ENCODE data around the gene OTOG. TPM values are rescaled to one million over a fixed set of nuclear protein-coding genes. Genes with fewer than 3 reads are reported as not detected.

Gene OTOG
- polyA plus RNA-seq, 2 donors, result not detected

- H3K27me3 ChIP-seq (ENCODE audit: control insufficient read depth in 1 of 2, insufficient read depth in 2 of 2, low read length in 2 of 2), result no peaks in the 10 kb centered on the region
- no peak overlapping the region for H3K27ac ChIP-seq (ENCODE audit: low read depth in 2 of 2, low read length in 1 of 2)
- no peaks in the 10 kb centered on the region for H3K36me3 ChIP-seq (ENCODE audit: control insufficient read depth in 2 of 2, insufficient read depth in 2 of 2, low read length in 1 of 2)
- H3K4me3 ChIP-seq (ENCODE audit: low read depth in 1 of 2, low read length in 2 of 2), result no peak overlapping the region
- H3K4me1 ChIP-seq (ENCODE audit: control insufficient read depth in 2 of 2, insufficient read depth in 2 of 2, low read length in 1 of 2), result no peaks in the 10 kb centered on the region
- WGBS, 2 donors, result 88 to 91% methylated on average over 10 to 11 of the region's 11 CpGs
- no peaks in the 10 kb centered on the region for H3K9me3 ChIP-seq (ENCODE audit: control insufficient read depth in 2 of 2, insufficient read depth in 1 of 2, low read depth in 1 of 2, low read length in 1 of 2)
Measured at GRCh38 chr11:17633279-17633986, 86.4 kb downstream of the OTOG start.

DNA sequence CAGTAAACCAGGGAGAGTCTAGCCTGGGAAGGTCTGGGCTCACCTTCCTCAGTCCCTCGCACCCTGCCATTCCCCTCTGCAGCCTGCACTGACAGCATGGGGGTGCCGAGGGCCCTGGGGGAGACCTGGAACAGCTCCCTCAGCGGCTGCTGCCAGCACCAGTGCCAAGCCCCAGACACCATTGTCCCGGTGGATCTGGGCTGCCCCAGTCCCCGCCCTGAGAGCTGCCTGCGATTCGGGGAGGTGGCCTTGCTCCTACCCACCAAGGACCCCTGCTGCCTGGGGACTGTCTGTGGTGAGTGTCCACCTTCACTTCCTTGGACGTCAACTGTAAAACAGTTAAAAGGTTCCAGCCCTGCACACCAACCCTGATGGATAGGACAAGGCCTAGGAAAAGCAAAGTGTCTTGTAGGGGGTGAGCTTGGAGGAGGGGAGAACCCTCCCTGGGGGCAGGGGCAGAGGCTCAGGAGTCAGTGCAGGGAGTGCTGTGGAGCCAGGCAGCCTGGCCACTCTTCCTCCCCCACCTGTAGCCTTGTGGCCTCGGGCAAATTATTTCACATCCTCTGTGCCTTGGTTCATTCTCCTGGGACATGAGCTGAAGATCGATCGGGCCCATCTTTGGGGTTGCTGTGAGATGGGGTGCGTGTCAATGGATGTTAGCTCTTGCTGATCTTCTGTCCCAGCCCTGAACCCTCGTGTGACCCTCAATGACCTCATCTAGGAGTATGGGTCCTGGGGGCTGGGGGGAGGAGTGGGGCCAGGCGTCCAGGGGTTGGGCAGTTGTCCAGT, 87.1 kb downstream of the OTOG start:
- Histone ChIP-seq H3K4me3 (ENCODE audit: low read depth in 1 of 2, low read length in 2 of 2) (no peak overlapping the region), H3K4me1 (ENCODE audit: control insufficient read depth in 2 of 2, insufficient read depth in 2 of 2, low read length in 1 of 2) (no peaks in the 10 kb centered on the region), H3K27me3 (ENCODE audit: control insufficient read depth in 1 of 2, insufficient read depth in 2 of 2, low read length in 2 of 2) (no peaks in the 10 kb centered on the region), H3K27ac (ENCODE audit: low read depth in 2 of 2, low read length in 1 of 2) (no peak overlapping the region), H3K36me3 (ENCODE audit: control insufficient read depth in 2 of 2, insufficient read depth in 2 of 2, low read length in 1 of 2) (no peaks in the 10 kb centered on the region), H3K9me3 (ENCODE audit: control insufficient read depth in 2 of 2, insufficient read depth in 1 of 2, low read depth in 1 of 2, low read length in 1 of 2) (no peaks in the 10 kb centered on the region)
- WGBS, 2 donors, result 71% methylated on average over 13 to 14 of the region's 14 CpGs

DNA sequence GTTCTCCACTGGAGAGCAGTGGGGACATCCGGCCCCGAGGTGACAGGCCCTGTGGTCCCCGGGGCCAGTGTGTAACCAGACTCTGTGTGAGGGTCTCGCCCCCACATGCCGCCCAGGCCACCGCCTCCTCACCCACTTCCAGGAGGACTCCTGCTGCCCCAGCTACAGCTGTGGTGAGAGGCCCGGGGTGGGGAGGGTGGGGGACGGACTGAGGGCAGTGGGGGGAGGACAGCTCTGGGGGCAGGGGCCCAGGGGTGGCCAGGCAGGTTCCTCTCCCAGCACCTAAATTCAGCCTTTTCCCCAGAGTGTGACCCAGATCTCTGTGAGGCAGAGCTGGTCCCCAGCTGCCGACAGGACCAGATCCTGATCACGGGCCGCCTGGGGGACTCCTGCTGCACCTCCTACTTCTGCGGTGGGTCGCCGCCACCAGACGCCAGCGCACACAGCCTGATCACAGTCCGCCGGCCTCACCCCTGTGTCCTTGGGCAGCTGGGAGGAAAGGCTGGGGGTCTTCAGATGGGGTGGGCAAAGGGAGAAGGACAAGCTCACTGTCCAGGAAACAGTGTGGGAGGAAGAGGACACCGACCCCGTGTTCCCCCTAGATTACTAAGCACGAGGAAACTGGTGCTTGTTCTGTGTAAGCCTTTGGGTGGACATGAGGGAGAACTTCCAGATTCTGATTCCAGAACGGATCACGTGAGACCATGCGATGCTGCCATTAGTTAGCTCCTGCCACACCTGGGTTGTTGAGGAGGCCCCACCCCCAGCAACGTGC, 87.9 kb downstream of the OTOG start:
- Histone ChIP-seq H3K27ac (ENCODE audit: low read depth in 2 of 2, low read length in 1 of 2) (no peak overlapping the region), H3K9me3 (ENCODE audit: control insufficient read depth in 2 of 2, insufficient read depth in 1 of 2, low read depth in 1 of 2, low read length in 1 of 2) (no peaks in the 10 kb centered on the region), H3K4me1 (ENCODE audit: control insufficient read depth in 2 of 2, insufficient read depth in 2 of 2, low read length in 1 of 2) (no peaks in the 10 kb centered on the region), H3K27me3 (ENCODE audit: control insufficient read depth in 1 of 2, insufficient read depth in 2 of 2, low read length in 2 of 2) (no peaks in the 10 kb centered on the region), H3K4me3 (ENCODE audit: low read depth in 1 of 2, low read length in 2 of 2) (no peak overlapping the region), H3K36me3 (ENCODE audit: control insufficient read depth in 2 of 2, insufficient read depth in 2 of 2, low read length in 1 of 2) (no peaks in the 10 kb centered on the region)
- 82 to 84% methylated on average over 25 of the region's 25 CpGs for WGBS, 2 donors

GRCh38 chr11:17635551-17635938, 88.5 kb downstream of the OTOG start:
- Histone ChIP-seq H3K4me1 (ENCODE audit: control insufficient read depth in 2 of 2, insufficient read depth in 2 of 2, low read length in 1 of 2) (no peaks in the 10 kb centered on the region), H3K4me3 (ENCODE audit: low read depth in 1 of 2, low read length in 2 of 2) (no peak overlapping the region), H3K27me3 (ENCODE audit: control insufficient read depth in 1 of 2, insufficient read depth in 2 of 2, low read length in 2 of 2) (no peaks in the 10 kb centered on the region), H3K27ac (ENCODE audit: low read depth in 2 of 2, low read length in 1 of 2) (no peak overlapping the region), H3K9me3 (ENCODE audit: control insufficient read depth in 2 of 2, insufficient read depth in 1 of 2, low read depth in 1 of 2, low read length in 1 of 2) (no peaks in the 10 kb centered on the region), H3K36me3 (ENCODE audit: control insufficient read depth in 2 of 2, insufficient read depth in 2 of 2, low read length in 1 of 2) (no peaks in the 10 kb centered on the region)
- 78 to 82% methylated on average over 9 of the region's 9 CpGs for WGBS, 2 donors

- Histone ChIP-seq H3K27me3 (ENCODE audit: control insufficient read depth in 1 of 2, insufficient read depth in 2 of 2, low read length in 2 of 2) (no peaks in the 10 kb centered on the region), H3K27ac (ENCODE audit: low read depth in 2 of 2, low read length in 1 of 2) (no peak overlapping the region), H3K9me3 (ENCODE audit: control insufficient read depth in 2 of 2, insufficient read depth in 1 of 2, low read depth in 1 of 2, low read length in 1 of 2) (no peaks in the 10 kb centered on the region), H3K4me3 (ENCODE audit: low read depth in 1 of 2, low read length in 2 of 2) (no peak overlapping the region), H3K4me1 (ENCODE audit: control insufficient read depth in 2 of 2, insufficient read depth in 2 of 2, low read length in 1 of 2) (no peaks in the 10 kb centered on the region), H3K36me3 (ENCODE audit: control insufficient read depth in 2 of 2, insufficient read depth in 2 of 2, low read length in 1 of 2) (no peaks in the 10 kb centered on the region)
- 79% methylated on average over 5 of the region's 5 CpGs for WGBS, 2 donors
Measured at GRCh38 chr11:17636721-17637120, 89.7 kb downstream of the OTOG start.

- no peaks in the 10 kb centered on the region for H3K27me3 ChIP-seq (ENCODE audit: control insufficient read depth in 1 of 2, insufficient read depth in 2 of 2, low read length in 2 of 2)
- no peaks in the 10 kb centered on the region for H3K4me1 ChIP-seq (ENCODE audit: control insufficient read depth in 2 of 2, insufficient read depth in 2 of 2, low read length in 1 of 2)
- no peaks in the 10 kb centered on the region for H3K36me3 ChIP-seq (ENCODE audit: control insufficient read depth in 2 of 2, insufficient read depth in 2 of 2, low read length in 1 of 2)
- H3K4me3 ChIP-seq (ENCODE audit: low read depth in 1 of 2, low read length in 2 of 2), result no peak overlapping the region
- no peak overlapping the region for H3K27ac ChIP-seq (ENCODE audit: low read depth in 2 of 2, low read length in 1 of 2)
- 63 to 71% methylated on average over 4 of the region's 4 CpGs for whole genome bisulfite sequencing, 2 donors
- H3K9me3 ChIP-seq (ENCODE audit: control insufficient read depth in 2 of 2, insufficient read depth in 1 of 2, low read depth in 1 of 2, low read length in 1 of 2), result no peaks in the 10 kb centered on the region
Measured at GRCh38 chr11:17637901-17638300, 90.8 kb downstream of the OTOG start.

DNA sequence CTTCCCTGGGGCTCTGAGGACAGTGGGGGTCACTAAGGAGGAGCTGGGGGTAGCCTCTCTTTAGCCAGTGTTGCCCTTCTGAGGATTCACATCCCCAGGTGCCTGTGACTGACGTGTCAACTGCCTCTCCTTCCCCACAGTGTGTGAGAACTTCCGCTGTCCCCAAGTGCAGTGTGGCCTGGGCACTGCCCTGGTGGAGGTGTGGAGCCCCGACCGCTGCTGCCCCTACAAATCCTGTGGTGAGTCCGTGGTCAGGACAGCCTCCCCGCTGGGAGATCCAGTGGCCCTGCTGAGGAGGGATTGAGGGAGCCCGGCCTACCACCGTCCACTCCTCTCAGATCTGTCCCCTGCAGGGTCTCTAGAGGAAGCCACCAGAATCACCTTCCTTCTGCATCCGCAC, 91.3 kb downstream of the OTOG start:
- Histone ChIP-seq H3K27ac (ENCODE audit: low read depth in 2 of 2, low read length in 1 of 2) (no peak overlapping the region), H3K4me1 (ENCODE audit: control insufficient read depth in 2 of 2, insufficient read depth in 2 of 2, low read length in 1 of 2) (no peaks in the 10 kb centered on the region), H3K9me3 (ENCODE audit: control insufficient read depth in 2 of 2, insufficient read depth in 1 of 2, low read depth in 1 of 2, low read length in 1 of 2) (no peaks in the 10 kb centered on the region), H3K27me3 (ENCODE audit: control insufficient read depth in 1 of 2, insufficient read depth in 2 of 2, low read length in 2 of 2) (no peaks in the 10 kb centered on the region), H3K4me3 (ENCODE audit: low read depth in 1 of 2, low read length in 2 of 2) (no peak overlapping the region), H3K36me3 (ENCODE audit: control insufficient read depth in 2 of 2, insufficient read depth in 2 of 2, low read length in 1 of 2) (no peaks in the 10 kb centered on the region)
- 76 to 84% methylated on average over 9 of the region's 9 CpGs for WGBS, 2 donors

GRCh38 chr11:17639091-17639490, 92.0 kb downstream of the OTOG start:
- Histone ChIP-seq H3K36me3 (ENCODE audit: control insufficient read depth in 2 of 2, insufficient read depth in 2 of 2, low read length in 1 of 2) (no peaks in the 10 kb centered on the region), H3K9me3 (ENCODE audit: control insufficient read depth in 2 of 2, insufficient read depth in 1 of 2, low read depth in 1 of 2, low read length in 1 of 2) (no peaks in the 10 kb centered on the region), H3K27ac (ENCODE audit: low read depth in 2 of 2, low read length in 1 of 2) (no peak overlapping the region), H3K4me3 (ENCODE audit: low read depth in 1 of 2, low read length in 2 of 2) (no peak overlapping the region), H3K27me3 (ENCODE audit: control insufficient read depth in 1 of 2, insufficient read depth in 2 of 2, low read length in 2 of 2) (no peaks in the 10 kb centered on the region), H3K4me1 (ENCODE audit: control insufficient read depth in 2 of 2, insufficient read depth in 2 of 2, low read length in 1 of 2) (no peaks in the 10 kb centered on the region)
- WGBS, 2 donors, result 80 to 92% methylated on average over 4 of the region's 4 CpGs

DNA sequence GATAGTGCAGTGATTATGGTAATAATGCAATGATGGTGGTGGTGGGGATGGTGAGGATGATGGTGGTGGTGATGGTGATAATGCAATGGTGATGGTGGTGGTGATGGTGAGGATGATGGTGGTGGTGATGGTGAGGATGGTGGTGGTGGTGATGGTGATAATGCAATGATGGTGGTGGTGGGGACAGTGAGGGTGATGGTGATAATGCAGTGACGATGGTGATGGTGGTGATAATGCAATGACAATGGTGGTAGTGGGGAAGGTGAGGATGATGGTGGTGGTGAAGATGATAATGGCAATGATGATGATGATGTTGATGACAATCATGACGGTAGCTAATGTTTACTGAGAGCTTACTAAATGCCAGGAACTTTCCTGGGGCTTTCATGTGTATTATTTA, 92.7 kb downstream of the OTOG start:
- no peak overlapping the region for H3K4me3 ChIP-seq (ENCODE audit: low read depth in 1 of 2, low read length in 2 of 2)
- no peak overlapping the region for H3K27ac ChIP-seq (ENCODE audit: low read depth in 2 of 2, low read length in 1 of 2)
- no peaks in the 10 kb centered on the region for H3K9me3 ChIP-seq (ENCODE audit: control insufficient read depth in 2 of 2, insufficient read depth in 1 of 2, low read depth in 1 of 2, low read length in 1 of 2)
- H3K4me1 ChIP-seq (ENCODE audit: control insufficient read depth in 2 of 2, insufficient read depth in 2 of 2, low read length in 1 of 2), result no peaks in the 10 kb centered on the region
- no peaks in the 10 kb centered on the region for H3K27me3 ChIP-seq (ENCODE audit: control insufficient read depth in 1 of 2, insufficient read depth in 2 of 2, low read length in 2 of 2)
- H3K36me3 ChIP-seq (ENCODE audit: control insufficient read depth in 2 of 2, insufficient read depth in 2 of 2, low read length in 1 of 2), result no peaks in the 10 kb centered on the region
- WGBS, 2 donors, result 70 to 78% methylated on average over 2 of the region's 2 CpGs

Measured in esophagus (tissue), 2 donors.